GM12891 (cell line): ENCODE measurements around the gene CALCOCO1.

Source experiments
- POLR2A ChIP-seq: IDR thresholded peaks from 2 replicates; pipeline ENCODE4 v1.6.1; 2011; ENCODE audit warnings: low read depth, low read length, control low read depth
- POLR2AphosphoS5 ChIP-seq: IDR thresholded peaks from 2 replicates; pipeline ENCODE4 v1.6.1; 2011; ENCODE audit warnings: low read depth, low read length, control low read depth

DNA sequence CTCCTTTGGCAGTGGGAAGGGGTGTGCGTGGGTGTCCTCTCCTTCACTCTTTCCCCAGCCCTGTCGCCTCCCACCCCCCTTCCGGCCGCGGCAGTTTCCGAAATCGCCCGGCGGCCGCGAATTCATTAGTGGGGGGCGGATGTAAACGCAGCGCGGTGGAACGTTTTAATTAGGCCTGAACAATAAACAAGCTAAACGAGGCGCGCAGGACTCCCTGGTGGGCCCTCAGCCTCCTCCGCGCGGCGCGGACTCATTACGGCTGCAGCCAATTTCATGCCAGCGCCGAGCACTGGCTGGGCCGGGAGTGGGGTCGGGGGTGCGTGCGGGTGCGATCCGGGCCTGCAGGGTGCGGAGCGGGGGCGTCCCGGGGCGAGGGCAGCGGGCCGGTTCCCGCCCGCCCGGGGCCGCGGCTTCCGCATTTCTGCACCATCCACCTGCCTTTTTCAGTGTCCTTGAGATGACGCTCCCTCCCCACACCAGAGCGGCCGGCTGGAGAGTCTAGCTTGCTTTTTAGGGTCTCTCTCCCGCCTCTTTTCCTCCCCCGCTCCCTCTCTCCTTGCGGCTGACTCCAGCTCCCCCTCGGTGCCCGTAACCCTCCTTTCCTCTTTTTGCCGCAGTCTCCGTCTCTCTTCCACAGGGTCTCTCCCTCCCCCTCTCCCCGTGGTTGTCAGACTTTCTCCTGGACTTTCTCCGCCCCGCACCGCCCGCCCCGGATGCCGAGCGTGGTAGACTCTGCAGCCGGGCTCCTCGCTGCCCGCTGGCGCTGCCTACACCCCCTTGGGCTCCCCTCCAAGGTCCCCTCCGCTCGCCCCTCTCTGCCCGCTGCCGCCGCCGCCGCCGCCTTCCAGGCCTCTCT lies 24.3 kb upstream of the CALCOCO1 start, which contains the start of gene CISTR:
- TF ChIP-seq POLR2AphosphoS5 (no peak), POLR2A (no peak; the same call in 1 of the 2 replicates)
